Skeletal muscle cell (primary cell): ENCODE data around the gene PRKAA1.
A peak's percentile ranks its signal among the peaks of the same experiment; 100 is the strongest.

Experiments
- DNase-seq: peaks from one replicate; pipeline ENCODE4 v3.0.0-alpha.2; 2010; ENCODE audit warnings: low read depth
- H3K4me3 ChIP-seq: 2 replicates; pipeline ENCODE4 v1.5.1; 2011; ENCODE audit warnings: low read depth, mild to moderate bottlenecking, control low read depth, low read length, moderate library complexity

Gene PRKAA1

GRCh38 chr5:40798012-40798800, at the start of gene PRKAA1:
PRKAA1 (minus strand) TSS chr5:40798374; CDS start chr5:40798189, 185 bp downstream.
- H3K4me3 ChIP-seq = peak within 1 kb of the TSS; percentile 87
- DNase-seq = peak; percentile 59

GRCh38 chr5:40847525-40847924, 49.4 kb upstream of the PRKAA1 start:
- DNase-seq = no peak
- H3K4me3 ChIP-seq = no peak overlapping the region

- no peak for DNase-seq
- H3K4me3 ChIP-seq = no peak overlapping the region
Observed at GRCh38 chr5:40846371-40846770, 48.2 kb upstream of the PRKAA1 start.

GRCh38 chr5:40844565-40844964, 46.4 kb upstream of the PRKAA1 start:
- no peak for DNase-seq
- no peak overlapping the region for H3K4me3 ChIP-seq

GRCh38 chr5:40842351-40842750, 44.2 kb upstream of the PRKAA1 start:
- DNase-seq = no peak
- H3K4me3 ChIP-seq = no peak overlapping the region

- H3K4me3 ChIP-seq = peak within 1 kb of the TSS; percentile 36
- DNase-seq = no peak
Observed at GRCh38 chr5:40841068-40841805, 43.1 kb upstream of the PRKAA1 start, which contains the start of gene CARD6. CARD6 (plus strand) TSS chr5:40841367; CDS start chr5:40841383, 16 bp downstream.

- no peak for DNase-seq
- H3K4me3 ChIP-seq = no peak overlapping the region
Observed at GRCh38 chr5:40838086-40838485, 39.9 kb upstream of the PRKAA1 start.

- peak within 1 kb of the TSS; percentile 99 for H3K4me3 ChIP-seq
- peak; percentile 94 for DNase-seq
Observed at GRCh38 chr5:40834849-40835787, 36.9 kb upstream of the PRKAA1 start, which contains the start of gene RPL37. RPL37 (minus strand) TSS chr5:40835222; CDS start chr5:40835185, 37 bp downstream.

- no peak for DNase-seq
- H3K4me3 ChIP-seq = peak overlapping the region; percentile 99
Observed at GRCh38 chr5:40834391-40834848, 36.2 kb upstream of the PRKAA1 start.

- DNase-seq = no peak
- H3K4me3 ChIP-seq = peak overlapping the region; percentile 99
Observed at GRCh38 chr5:40833712-40834229, 35.6 kb upstream of the PRKAA1 start.

GRCh38 chr5:40832345-40832744, 34.2 kb upstream of the PRKAA1 start:
- DNase-seq = no peak
- H3K4me3 ChIP-seq = no peak overlapping the region

GRCh38 chr5:40831346-40832210, 33.4 kb upstream of the PRKAA1 start:
- DNase-seq = no peak
- H3K4me3 ChIP-seq = no peak overlapping the region

GRCh38 chr5:40829748-40830533, 31.8 kb upstream of the PRKAA1 start:
- no peak for DNase-seq

GRCh38 chr5:40828690-40829661, 30.8 kb upstream of the PRKAA1 start:
- DNase-seq = no peak
- H3K4me3 ChIP-seq = no peak overlapping the region

More at GRCh38 chr5:40829748-40830533, 31.8 kb upstream of the PRKAA1 start:
- H3K4me3 ChIP-seq = no peak overlapping the region

GRCh38 chr5:40828021-40828631, 30.0 kb upstream of the PRKAA1 start:
- no peak for DNase-seq
- H3K4me3 ChIP-seq = no peak overlapping the region
